C1 segment of cervical spinal cord (tissue), 14 donors: ENCODE data around the gene PRAMEF7.
"Not testable (repeated sequence)": the region's sequence is repeated elsewhere in the genome, so short reads cannot be mapped to it uniquely, and the experiment has no call there.

Experiments
- DNase-seq, 14 donors: peaks; one replicate each; lab custom pipeline; 2025; lab: John Stamatoyannopoulos, UW

The PRAMEF7 gene

DNA sequence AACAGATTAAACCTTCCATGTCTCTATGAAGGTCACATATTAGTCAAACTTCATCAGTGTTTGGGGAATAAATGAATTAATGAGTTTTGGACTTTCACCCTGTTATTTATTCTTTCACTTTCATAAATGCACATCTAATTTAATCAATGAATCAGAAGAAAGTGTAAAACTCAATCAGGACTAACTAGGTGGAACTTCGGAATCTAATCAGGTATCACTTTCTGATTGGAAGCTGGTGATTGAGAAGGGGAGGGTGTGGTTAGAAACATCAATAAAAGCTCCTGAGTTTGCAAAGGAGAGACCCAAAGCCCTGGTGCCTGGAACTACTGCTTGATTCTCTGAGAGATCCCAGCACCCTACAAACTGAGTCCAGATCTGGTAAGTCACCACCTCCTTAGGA is at the start of gene PRAMEF7:
TSS of gene PRAMEF7 (plus strand) at position 301 of the 400 bp plus-strand sequence. CDS start 1,083 bp downstream, outside the sequence.
- DNase-seq = not testable (repeated sequence)

DNA sequence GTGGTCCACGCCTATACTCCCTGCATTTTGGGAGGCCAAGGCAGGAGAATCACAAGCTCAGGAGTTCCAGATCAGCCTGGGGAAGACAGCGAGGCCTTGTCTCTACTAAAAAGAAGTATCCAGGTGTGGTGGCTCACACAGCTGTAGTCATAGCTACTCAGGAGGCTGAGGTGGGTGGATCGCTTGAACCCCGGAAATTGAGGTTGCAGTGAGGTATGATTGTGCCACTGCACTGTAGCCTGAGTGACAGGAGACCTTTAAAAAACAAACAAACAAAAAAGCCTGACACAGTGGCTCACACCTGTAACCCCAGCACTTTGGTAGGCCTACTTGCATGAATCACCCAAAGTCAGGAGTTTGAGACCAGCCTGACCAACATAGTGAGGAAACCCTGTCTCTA is 38.0 kb upstream of the PRAMEF7 start:
- not testable (repeated sequence) for DNase-seq

DNA sequence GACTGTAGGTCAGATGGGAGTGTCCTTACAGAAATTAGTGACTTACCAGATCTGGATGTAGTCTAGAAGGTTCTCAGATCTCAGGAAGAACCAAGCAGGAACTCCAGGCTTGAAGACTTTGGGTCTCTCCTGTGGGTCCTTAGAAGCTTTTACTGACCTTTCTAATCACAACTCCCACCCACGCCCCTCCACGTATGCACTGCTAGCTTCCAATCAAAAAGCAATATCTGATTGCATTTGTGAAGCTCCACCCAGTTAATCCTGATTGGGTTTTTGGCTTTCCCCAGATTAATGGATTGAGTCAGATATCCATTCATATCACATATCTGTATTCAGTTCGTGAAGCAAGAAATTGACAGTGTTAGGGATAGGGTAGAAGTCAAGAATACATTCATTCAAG is 30.3 kb upstream of the PRAMEF7 start, which contains the start of gene PRAMEF4:
TSS of gene PRAMEF4 (minus strand) at position 101 of the 400 bp plus-strand sequence. CDS start 2,807 bp downstream, outside the sequence.
- DNase-seq = not testable (repeated sequence)

DNA sequence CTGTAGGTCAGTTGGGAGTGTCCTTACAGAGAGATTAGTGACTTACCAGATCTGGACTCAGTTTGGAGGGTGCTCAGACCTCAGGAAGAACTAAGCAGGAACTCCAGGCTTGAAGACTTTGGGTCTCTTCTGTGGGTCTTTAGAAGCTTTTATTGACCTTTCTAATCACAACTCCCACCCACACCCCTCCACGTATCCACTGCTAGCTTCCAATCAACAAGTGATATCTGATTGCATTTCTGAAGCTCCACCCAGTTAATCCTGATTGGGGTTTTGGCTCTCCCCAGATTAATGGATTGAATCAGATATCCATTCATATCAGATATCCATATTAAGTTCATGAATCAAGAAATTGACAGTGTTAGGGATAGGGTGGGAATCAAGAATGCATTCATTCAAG is 18.2 kb upstream of the PRAMEF7 start, which contains the start of gene PRAMEF10:
TSS of gene PRAMEF10 (minus strand) at position 101 of the 400 bp plus-strand sequence. CDS start 2,423 bp downstream, outside the sequence.
- DNase-seq = not testable (repeated sequence)

DNA sequence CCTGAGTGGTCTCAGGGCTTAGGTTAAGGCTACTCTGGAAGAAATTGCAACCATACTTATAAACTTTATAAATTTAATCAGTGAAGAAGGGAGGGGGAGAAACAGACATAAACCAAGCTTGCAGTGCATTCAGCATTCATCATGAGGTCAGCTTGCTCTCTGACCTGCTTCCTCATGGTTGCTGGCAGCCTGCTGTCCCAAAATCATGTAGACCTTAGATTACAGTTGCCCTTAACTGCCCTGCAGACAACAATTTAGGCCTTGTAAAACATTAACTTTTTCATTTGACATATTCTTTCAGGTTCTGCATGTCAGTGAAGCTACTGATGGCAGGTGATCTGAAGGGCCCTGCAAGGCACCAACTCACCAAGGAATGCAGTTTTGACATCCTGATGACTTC is 17.2 kb upstream of the PRAMEF7 start:
- not testable (repeated sequence) for DNase-seq

DNA sequence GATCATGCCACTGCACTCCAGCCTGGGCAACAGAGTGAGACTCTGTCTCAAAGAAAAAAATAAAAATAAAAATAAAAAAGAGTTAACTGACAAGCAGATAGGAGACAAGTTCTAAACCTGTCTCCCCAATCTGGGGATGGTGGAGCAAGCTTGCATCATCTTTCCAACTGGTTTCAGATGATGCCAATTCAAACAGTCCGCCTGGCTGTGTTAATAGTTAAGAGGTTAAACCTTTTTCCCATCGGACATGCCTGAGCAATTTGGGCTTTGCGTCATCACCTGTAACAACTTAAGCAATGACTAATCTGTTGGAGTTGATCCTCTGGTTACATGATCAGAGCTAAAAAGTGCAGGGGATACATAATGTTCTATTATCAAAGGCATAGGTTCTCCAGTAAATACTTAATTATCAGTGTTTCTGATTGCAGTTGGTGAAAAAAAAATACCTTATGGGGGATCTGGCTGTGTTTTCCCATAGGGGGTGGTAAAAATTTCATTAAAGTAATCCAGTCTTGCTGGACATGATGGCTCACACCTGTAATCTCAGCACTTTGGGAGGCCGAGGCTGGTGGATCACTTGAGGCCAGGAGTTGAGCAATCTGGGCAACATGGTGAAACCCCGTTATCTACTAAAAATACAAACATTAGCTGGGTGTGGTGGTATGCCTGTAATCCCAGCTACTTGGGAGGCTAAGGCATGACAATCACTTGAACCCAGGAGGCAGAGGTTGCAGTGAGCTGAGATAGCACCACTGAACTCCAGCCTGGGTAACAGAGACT is 12.4 kb upstream of the PRAMEF7 start:
- not testable (repeated sequence) for DNase-seq

DNA sequence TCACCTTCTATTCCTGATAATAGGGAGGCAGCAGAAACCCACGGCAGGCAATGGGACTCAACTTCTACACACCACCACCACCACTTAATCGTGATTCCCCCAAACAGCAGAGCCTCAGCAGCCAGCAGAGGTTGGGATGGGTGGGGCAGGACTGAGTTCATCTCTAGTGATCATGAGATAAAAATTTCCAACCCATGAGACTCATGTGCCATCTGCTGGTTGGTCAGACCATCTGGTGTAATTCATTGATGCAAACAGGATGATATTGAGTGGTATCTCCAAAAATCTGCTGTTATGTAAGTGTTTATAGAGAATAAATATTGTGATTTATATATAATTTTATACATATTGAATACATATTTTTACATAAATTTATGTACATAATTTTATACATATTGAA is 5.3 kb downstream of the PRAMEF7 start:
- DNase-seq = not testable (repeated sequence)

DNA sequence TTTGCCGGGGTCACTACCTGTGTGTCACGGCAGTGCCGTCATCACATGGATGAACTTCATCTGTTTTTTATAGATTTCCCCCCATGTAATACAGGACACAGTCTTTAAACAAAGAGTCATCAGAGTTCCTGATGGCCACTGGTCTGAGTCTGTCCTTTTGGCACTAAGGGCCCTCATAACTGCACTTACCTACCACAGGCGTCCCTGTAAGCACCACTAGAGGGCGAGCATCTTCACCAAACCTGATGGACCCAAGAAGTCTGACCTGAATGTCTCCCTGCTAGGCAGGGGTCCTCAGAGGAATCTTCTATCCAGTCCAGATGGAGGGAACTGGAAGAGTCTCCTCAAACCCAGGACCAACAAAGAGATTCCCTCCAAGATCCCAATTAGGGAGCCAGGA is 8.0 kb downstream of the PRAMEF7 start:
- not testable (repeated sequence) for DNase-seq

DNA sequence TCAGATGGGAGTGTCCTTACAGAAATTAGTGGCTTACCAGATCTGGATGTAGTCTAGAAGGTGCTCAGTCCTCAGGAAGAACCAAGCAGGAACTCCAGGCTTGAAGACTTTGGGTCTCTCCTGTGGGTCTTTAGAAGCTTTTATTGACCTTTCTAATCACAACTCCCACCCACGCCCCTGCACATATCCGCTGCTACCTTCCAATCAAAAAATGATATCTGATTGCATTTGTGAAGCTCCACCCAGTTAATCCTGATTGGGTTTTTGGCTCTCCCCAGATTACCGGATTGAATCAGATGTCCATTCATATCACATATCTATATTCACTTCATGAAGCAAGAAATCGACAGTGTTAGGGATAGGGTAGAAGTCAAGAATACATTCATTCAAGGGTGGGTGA is 31.1 kb downstream of the PRAMEF7 start, which contains the start of gene PRAMEF6:
TSS of gene PRAMEF6 (minus strand) at position 101 of the 400 bp plus-strand sequence. CDS start 5,062 bp downstream, outside the sequence.
- not testable (repeated sequence) for DNase-seq
